Measurements from ENCODE around the gene MUSK.
"Not testable (repeated sequence)": the region's sequence is repeated elsewhere in the genome, so short reads cannot be mapped to it uniquely, and the experiment has no call there.

MUSK gene

GRCh38 chr9:110764006-110764405 lies 95.4 kb downstream of the MUSK start:
- DNase-seq: no peak

- DNase-seq: no peak
Measured at GRCh38 chr9:110765926-110766325, 97.3 kb downstream of the MUSK start.

GRCh38 chr9:110767559-110768063 lies 99.0 kb downstream of the MUSK start:
- no peak for DNase-seq

GRCh38 chr9:110768886-110769285 lies 100.3 kb downstream of the MUSK start:
- no peak for DNase-seq

- no peak for DNase-seq
Measured at GRCh38 chr9:110769667-110770066, 101.1 kb downstream of the MUSK start.

GRCh38 chr9:110775724-110776123 lies 107.1 kb downstream of the MUSK start:
- no peak for DNase-seq

GRCh38 chr9:110776221-110776620 lies 107.6 kb downstream of the MUSK start:
- no peak for DNase-seq

GRCh38 chr9:110777196-110777875 lies 108.7 kb downstream of the MUSK start:
- no peak for DNase-seq

- DNase-seq: no peak
Measured at GRCh38 chr9:110777876-110778215, 109.3 kb downstream of the MUSK start.

- DNase-seq: no peak
Measured at GRCh38 chr9:110782701-110783100, 114.1 kb downstream of the MUSK start.

- DNase-seq: no peak
Measured at GRCh38 chr9:110784309-110784708, 115.7 kb downstream of the MUSK start.

GRCh38 chr9:110785166-110785565 lies 116.6 kb downstream of the MUSK start:
- no peak for DNase-seq

- not testable (repeated sequence) for DNase-seq
Measured at GRCh38 chr9:110788396-110788795, 119.8 kb downstream of the MUSK start.

- no peak for DNase-seq
Measured at GRCh38 chr9:110788871-110789270, 120.3 kb downstream of the MUSK start.

- no peak for DNase-seq
Measured at GRCh38 chr9:110797611-110798010, 129.0 kb downstream of the MUSK start.

GRCh38 chr9:110799396-110799795 lies 130.8 kb downstream of the MUSK start:
- DNase-seq: no peak

GRCh38 chr9:110801426-110801825 lies 132.8 kb downstream of the MUSK start:
- no peak for DNase-seq

- no peak for DNase-seq
Measured at GRCh38 chr9:110802416-110803035, 133.9 kb downstream of the MUSK start.

GRCh38 chr9:110807956-110808598 lies 139.5 kb downstream of the MUSK start:
- DNase-seq: no peak

GRCh38 chr9:110808599-110808980 lies 140.0 kb downstream of the MUSK start:
- DNase-seq: no peak

- no peak for DNase-seq
Measured at GRCh38 chr9:110809038-110809595, 140.5 kb downstream of the MUSK start.

- no peak for DNase-seq
Measured at GRCh38 chr9:110810262-110810976, 141.8 kb downstream of the MUSK start.

- no peak for DNase-seq
Measured at GRCh38 chr9:110812886-110813285, 144.3 kb downstream of the MUSK start.
